Keratinocyte (primary cell): ENCODE measurements around the gene STAB2. TPM values are rescaled to one million over a fixed set of nuclear protein-coding genes. Genes with fewer than 3 reads are reported as not detected.
"Not testable (repeated sequence)": the region's sequence is repeated elsewhere in the genome, so short reads cannot be mapped to it uniquely, and the experiment has no call there.

Experiments
- DNase-seq: peaks from one replicate; pipeline ENCODE4 v3.0.0-alpha.2; 2011; ENCODE audit warnings: low read depth, missing footprints, low spot score
- FAIRE-seq: peaks from 2 replicates; lab custom pipeline; 2011; peaks lifted over from hg19 to GRCh38; lab: Jason Lieb, UNC
- H2AFZ ChIP-seq: 2 replicates; pipeline ENCODE4 v1.6.0; 2012; ENCODE audit warnings: low read length, control low read depth, inconsistent platforms; ENCODE audit not compliant: control insufficient read depth
- H3K27ac ChIP-seq: 2 replicates; pipeline ENCODE4 v1.5.1; 2011; ENCODE audit warnings: low read length; ENCODE audit not compliant: control insufficient read depth, insufficient read depth
- H3K27me3 ChIP-seq: 3 replicates; pipeline ENCODE4 v1.6.0; 2011; ENCODE audit warnings: low read length; ENCODE audit not compliant: control insufficient read depth, insufficient read depth; ENCODE audit errors: extremely low read depth
- H3K36me3 ChIP-seq, 2 experiments: 2 replicates in 1 of 2; 3 replicates in 1 of 2; pipeline ENCODE4 v1.5.1; 2011; ENCODE audit warnings: low read length in 2 of 2, mild to moderate bottlenecking in 1 of 2; ENCODE audit not compliant: control insufficient read depth in 2 of 2, insufficient read depth in 2 of 2; ENCODE audit errors: extremely low read depth in 1 of 2
- H3K4me1 ChIP-seq: 3 replicates; pipeline ENCODE4 v1.5.1; 2011; ENCODE audit warnings: low read length; ENCODE audit not compliant: control insufficient read depth, insufficient read depth; ENCODE audit errors: extremely low read depth
- H3K4me2 ChIP-seq: 3 replicates; pipeline ENCODE4 v1.6.0; 2011; ENCODE audit warnings: low read depth, low read length; ENCODE audit not compliant: control insufficient read depth, insufficient read depth; ENCODE audit errors: extremely low read depth
- H3K4me3 ChIP-seq, 3 experiments: fragments of 200-600 bp in 1 of 3; sonication (generic) in 1 of 3; 2 replicates in 2 of 3; 3 replicates in 1 of 3; pipeline ENCODE4 v1.5.1; 2011 to 2016; ENCODE audit warnings: low read length in 3 of 3, mild to moderate bottlenecking in 3 of 3, control low read depth in 2 of 3, inconsistent platforms in 1 of 3, low read depth in 1 of 3, mixed read lengths in 1 of 3, mixed run types in 1 of 3, moderate library complexity in 1 of 3; ENCODE audit not compliant: control insufficient read depth in 2 of 3, insufficient read depth in 2 of 3; ENCODE audit errors: extremely low read depth in 1 of 3
- H3K79me2 ChIP-seq: 2 replicates; pipeline ENCODE4 v1.6.0; 2012; ENCODE audit warnings: low read length; ENCODE audit not compliant: control insufficient read depth, insufficient read depth
- H3K9ac ChIP-seq: 3 replicates; pipeline ENCODE4 v1.6.0; 2011; ENCODE audit warnings: low read length; ENCODE audit not compliant: control insufficient read depth, insufficient read depth; ENCODE audit errors: extremely low read depth
- H3K9me1 ChIP-seq: 3 replicates; pipeline ENCODE4 v1.6.0; 2011; ENCODE audit warnings: low read length; ENCODE audit not compliant: control insufficient read depth, insufficient read depth; ENCODE audit errors: extremely low read depth
- H3K9me3 ChIP-seq: 2 replicates; pipeline ENCODE4 v1.5.1; 2012; ENCODE audit warnings: low read depth, low read length; ENCODE audit not compliant: control insufficient read depth
- H4K20me1 ChIP-seq: 3 replicates; pipeline ENCODE4 v1.6.0; 2011; ENCODE audit warnings: low read length; ENCODE audit not compliant: control insufficient read depth, insufficient read depth; ENCODE audit errors: extremely low read depth
- CTCF ChIP-seq, 3 experiments: IDR thresholded peaks in 1 of 3; conservative IDR thresholded peaks in 1 of 3; optimal IDR thresholded peaks in 1 of 3; 2 replicates in 2 of 3; 3 replicates in 1 of 3; pipeline versions ENCODE3 to v1.5.1; 2011; ENCODE audit warnings: low read length in 3 of 3, mild to moderate bottlenecking in 3 of 3, moderate library complexity in 2 of 3, control low read depth in 1 of 3, inconsistent platforms in 1 of 3; ENCODE audit not compliant: insufficient read depth in 2 of 3; ENCODE audit errors: extremely low read depth in 1 of 3
- EZH2 ChIP-seq: IDR thresholded peaks from one replicate; pipeline ENCODE4 v1.6.1; 2012; ENCODE audit warnings: inconsistent platforms, mild to moderate bottlenecking, low read length, moderate library complexity
- dilution Hi-C: fragments of 300-500 bp; cut with MboI; formaldehyde crosslinking; loops from one replicate; pipeline ENCODE4 v1.7.0; 2020; ENCODE audit warnings: low sequenced_read_pairs; ENCODE audit not compliant: extremely low pct_ligation_motif_present
- polyA plus RNA-seq, 5 experiments: library from polyadenylated mRNA; depleted of rRNA in 3 of 5; stranded (reverse) in 3 of 5; stranded (forward) in 1 of 5; unstranded in 1 of 5; fragments of >200 nt; gene quantifications; 1 replicate in 1 of 5; 2 replicates in 3 of 5; 3 replicates in 1 of 5; pipeline versions ENCODE4 v1.2.1 to v1.2.3, GENCODE V29; 2011 to 2012; ENCODE audit warnings: missing spikeins in 2 of 5, low read depth in 1 of 5, low replicate concordance in 1 of 5

STAB2 gene
- polyA plus RNA-seq, 1 donor (not counting 4 experiments of a cell fraction or from before 2014, with no cell fraction given): not detected

- H3K9me3 ChIP-seq: no peaks in the 10 kb centered on the region
- H3K4me2 ChIP-seq: no peak overlapping the region
- dilution Hi-C loops: no loop called here
- FAIRE-seq (no peak), DNase-seq (no peak)
- no peak overlapping the region for H2AFZ ChIP-seq
- no peak overlapping the region for H3K27ac ChIP-seq
- H3K27me3 ChIP-seq: no peaks in the 10 kb centered on the region
- H3K9ac ChIP-seq: no peak overlapping the region
- peaks cover 36% of the 10 kb centered on the region for H3K4me1 ChIP-seq
- peaks cover 62% of the 10 kb centered on the region for H3K79me2 ChIP-seq
- no peak for TF ChIP-seq CTCF (optimal IDR thresholded peaks at IDR 0.05 in 1 of 3, IDR thresholded peaks at IDR 0.05 in 1 of 3, conservative IDR thresholded peaks at IDR 0.05 in 1 of 3; ENCODE audit: extremely low read depth in 1 of 3, insufficient read depth in 2 of 3, low read length in 3 of 3)
- TF ChIP-seq EZH2: no peak
- no peaks in the 10 kb centered on the region for H3K9me1 ChIP-seq
- H3K4me3 ChIP-seq: no peak overlapping the region
- H4K20me1 ChIP-seq: no peaks in the 10 kb centered on the region
- peaks cover 23 to 25% of the 10 kb centered on the region in 2 experiments for H3K36me3 ChIP-seq
Measured at GRCh38 chr12:103808239-103808880, 221.3 kb downstream of the STAB2 start.

- peaks cover 25 to 31% of the 10 kb centered on the region in 2 experiments for H3K36me3 ChIP-seq
- DNase-seq (no peak), FAIRE-seq (no peak)
- TF ChIP-seq CTCF (optimal IDR thresholded peaks at IDR 0.05 in 1 of 3, IDR thresholded peaks at IDR 0.05 in 1 of 3, conservative IDR thresholded peaks at IDR 0.05 in 1 of 3; ENCODE audit: extremely low read depth in 1 of 3, insufficient read depth in 2 of 3, low read length in 3 of 3) (no peak), EZH2 (no peak)
- dilution Hi-C loops: no loop called here
- peaks cover 28% of the 10 kb centered on the region for H3K4me1 ChIP-seq
- no peak overlapping the region for H3K9ac ChIP-seq
- H3K4me2 ChIP-seq: no peak overlapping the region
- no peaks in the 10 kb centered on the region for H3K27me3 ChIP-seq
- H3K9me3 ChIP-seq: no peaks in the 10 kb centered on the region
- peaks cover 59% of the 10 kb centered on the region for H3K79me2 ChIP-seq
- no peak overlapping the region for H3K27ac ChIP-seq
- H4K20me1 ChIP-seq: no peaks in the 10 kb centered on the region
- H3K9me1 ChIP-seq: no peaks in the 10 kb centered on the region
- H2AFZ ChIP-seq: no peak overlapping the region
- H3K4me3 ChIP-seq: no peak overlapping the region
Measured at GRCh38 chr12:103809154-103809553, 222.1 kb downstream of the STAB2 start.

DNA sequence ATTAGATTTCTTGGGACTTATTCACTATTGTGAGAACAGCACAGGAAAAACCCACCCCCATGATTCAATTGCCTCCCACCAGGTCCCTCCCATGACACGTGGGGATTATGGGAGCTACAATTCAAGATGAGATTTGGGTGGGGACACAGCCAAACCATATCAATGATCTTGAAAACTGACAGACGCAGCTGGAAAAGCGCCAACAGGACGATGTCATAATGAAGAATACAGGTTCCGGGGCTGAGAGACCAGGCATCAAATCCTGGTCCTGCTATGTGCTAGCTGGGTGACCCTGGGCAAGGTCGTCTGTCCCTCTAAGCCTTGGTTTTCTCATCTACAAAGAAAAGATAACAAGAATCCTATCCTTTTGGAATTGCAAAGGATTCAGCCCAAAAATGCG, 222.6 kb downstream of the STAB2 start:
- dilution Hi-C loops, H3K27me3 ChIP-seq, H3K4me3 ChIP-seq, H3K9me1 ChIP-seq, H3K9ac ChIP-seq, H3K4me2 ChIP-seq, FAIRE-seq, H4K20me1 ChIP-seq, H2AFZ ChIP-seq, DNase-seq, H3K27ac ChIP-seq, H3K9me3 ChIP-seq: not testable (repeated sequence)
- H3K36me3 ChIP-seq: peaks cover 25 to 31% of the 10 kb centered on the region in 2 experiments
- H3K79me2 ChIP-seq: peaks cover 57% of the 10 kb centered on the region
- H3K4me1 ChIP-seq: peaks cover 24% of the 10 kb centered on the region
